Sigmoid colon (tissue), 7 donors: ENCODE measurements around the gene PDE1C. TPM values are rescaled to one million over a fixed set of nuclear protein-coding genes. Genes with fewer than 3 reads are reported as not detected.

Experiments used
- DNase-seq: peaks from one replicate; pipeline ENCODE4 v3.0.0-alpha.2; 2019
- H3K27ac ChIP-seq, 4 donors: fragments of 200-600 bp; sonication (generic); one replicate each; pipeline ENCODE4 v1.5.1; 2016 to 2019; ENCODE audit warnings: mild to moderate bottlenecking in 1 of 4
- H3K27me3 ChIP-seq, 3 donors: fragments of 200-600 bp; sonication (generic); one replicate each; pipeline ENCODE4 v1.5.1; 2019; ENCODE audit warnings: mild to moderate bottlenecking in 1 of 3
- H3K36me3 ChIP-seq, 4 donors: fragments of 200-600 bp; sonication (generic); one replicate each; pipeline ENCODE4 v1.5.1; 2016 to 2019
- H3K4me1 ChIP-seq, 4 donors: fragments of 200-600 bp; sonication (generic); one replicate each; pipeline ENCODE4 v1.5.1; 2017 to 2019
- H3K4me3 ChIP-seq, 4 donors: fragments of 200-600 bp; sonication (generic); one replicate each; pipeline ENCODE4 v1.5.1; 2017 to 2019; ENCODE audit warnings: mild to moderate bottlenecking in 2 of 4, moderate library complexity in 1 of 4
- H3K9me3 ChIP-seq, 4 donors: fragments of 200-600 bp in 3 of 4; sonication (generic) in 3 of 4; one replicate each; pipeline versions ENCODE4 v1.5.1 to v1.6.1; 2013 to 2019
- EP300 ChIP-seq, 4 donors: sonication (generic); formaldehyde crosslinking; IDR thresholded peaks; one replicate each; pipeline ENCODE4 v1.6.1; 2017; ENCODE audit warnings: antibody characterized with exemption in 4 of 4
- POLR2A ChIP-seq, 2 donors: fragments of 450-650 bp; IDR thresholded peaks; one replicate each; pipeline ENCODE4 v1.6.1; 2016; ENCODE audit warnings: antibody characterized with exemption in 2 of 2, mild to moderate bottlenecking in 2 of 2, moderate library complexity in 2 of 2
- POLR2AphosphoS5 ChIP-seq, 4 donors: sonication (generic); formaldehyde crosslinking; IDR thresholded peaks; one replicate each; pipeline ENCODE4 v1.6.1; 2017; ENCODE audit warnings: antibody characterized with exemption in 4 of 4
- WGBS, 2 donors: extraction: QIAGEN DNeasy Blood & Tissue Kit; methylation state at CpG; one replicate each; pipeline ENCODE4 v1.1.7; 2013; 5-methylcytosine and 5-hydroxymethylcytosine counted together
- intact Hi-C: fragments of 100-400 bp; cut with DNase I; formaldehyde crosslinking; loops from one replicate; pipeline ENCODE4 v1.15.1; 2023
- polyA plus RNA-seq, 3 donors: library from polyadenylated mRNA; stranded (reverse); fragments of 200-250 nt; gene quantifications; one replicate each; pipeline ENCODE4 v1.2.3, GENCODE V29; 2013
- total RNA-seq, 4 donors: library from RNA; depleted of rRNA; stranded (reverse); fragments of >200 nt; gene quantifications; one replicate each; pipeline ENCODE4 v1.1.0, GENCODE V29; 2016
- TF ChIP-seq, protein P1 (sequence below), 4 experiments: fragments of 450-650 bp in 3 of 4; fragments of 200-600 bp in 1 of 4; IDR thresholded peaks; one replicate each; pipeline ENCODE4 v1.5.1; 2016 to 2019; ENCODE audit warnings: antibody characterized with exemption in 4 of 4, mild to moderate bottlenecking in 3 of 4, moderate library complexity in 2 of 4
- donor health status: healthy with polysubstance abuse.
- donor health status: Bipolar disorder and iron deficiency.
- donor health status: healthy.

The PDE1C gene
- total and polyA plus RNA-seq, 7 donors = under 0.01 to 19.4 (median 5.9) TPM

- Histone ChIP-seq H3K36me3 (no peaks in the 10 kb centered on the region), H3K27me3 (no peaks in the 10 kb centered on the region), H3K27ac (no peak overlapping the region), H3K4me1 (no peaks in the 10 kb centered on the region), H3K9me3 (peaks cover 0 to 9% (median 6%) of the 10 kb centered on the region in 4 donors), H3K4me3 (no peak overlapping the region)
- no peak for TF ChIP-seq POLR2A (IDR thresholded peaks at IDR 0.05)
- TF ChIP-seq, protein P1, sequence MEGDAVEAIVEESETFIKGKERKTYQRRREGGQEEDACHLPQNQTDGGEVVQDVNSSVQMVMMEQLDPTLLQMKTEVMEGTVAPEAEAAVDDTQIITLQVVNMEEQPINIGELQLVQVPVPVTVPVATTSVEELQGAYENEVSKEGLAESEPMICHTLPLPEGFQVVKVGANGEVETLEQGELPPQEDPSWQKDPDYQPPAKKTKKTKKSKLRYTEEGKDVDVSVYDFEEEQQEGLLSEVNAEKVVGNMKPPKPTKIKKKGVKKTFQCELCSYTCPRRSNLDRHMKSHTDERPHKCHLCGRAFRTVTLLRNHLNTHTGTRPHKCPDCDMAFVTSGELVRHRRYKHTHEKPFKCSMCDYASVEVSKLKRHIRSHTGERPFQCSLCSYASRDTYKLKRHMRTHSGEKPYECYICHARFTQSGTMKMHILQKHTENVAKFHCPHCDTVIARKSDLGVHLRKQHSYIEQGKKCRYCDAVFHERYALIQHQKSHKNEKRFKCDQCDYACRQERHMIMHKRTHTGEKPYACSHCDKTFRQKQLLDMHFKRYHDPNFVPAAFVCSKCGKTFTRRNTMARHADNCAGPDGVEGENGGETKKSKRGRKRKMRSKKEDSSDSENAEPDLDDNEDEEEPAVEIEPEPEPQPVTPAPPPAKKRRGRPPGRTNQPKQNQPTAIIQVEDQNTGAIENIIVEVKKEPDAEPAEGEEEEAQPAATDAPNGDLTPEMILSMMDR (IDR thresholded peaks at IDR 0.05) = no peak
- TF ChIP-seq POLR2AphosphoS5 (IDR thresholded peaks at IDR 0.05) = no peak
- TF ChIP-seq EP300 (IDR thresholded peaks at IDR 0.05) = no peak
- intact Hi-C loops = no loop called here
- DNase-seq = no peak
- WGBS, 2 donors = 56 to 83% methylated on average over 1 of the region's 1 CpG
These were observed 45.6 kb upstream of the PDE1C start for GRCh38 chr7:32115831-32116230.

DNA sequence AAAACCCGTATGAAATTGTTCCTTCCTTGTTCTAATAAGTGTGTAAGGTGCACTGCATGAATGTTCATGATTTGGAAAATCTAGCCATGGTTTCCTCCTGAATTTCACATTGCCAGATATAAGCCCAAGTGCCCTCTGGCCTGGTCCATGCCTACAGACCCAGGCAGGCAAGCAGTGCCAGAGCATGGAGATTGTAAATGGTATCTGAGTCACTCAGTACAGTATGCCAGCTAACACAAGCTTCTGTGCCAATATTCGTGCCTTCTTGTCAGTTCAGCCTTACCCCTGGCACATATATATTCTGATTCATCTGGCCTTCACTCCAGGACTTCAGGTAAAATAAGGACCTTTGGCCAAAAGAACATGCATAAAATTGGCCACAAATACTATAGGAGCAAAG lies 38.4 kb upstream of the PDE1C start:
- TF ChIP-seq POLR2AphosphoS5 (IDR thresholded peaks at IDR 0.05) (no peak), POLR2A (IDR thresholded peaks at IDR 0.05) (no peak), EP300 (IDR thresholded peaks at IDR 0.05) (no peak)
- TF ChIP-seq, protein P1 (IDR thresholded peaks at IDR 0.05) = no peak
- DNase-seq = no peak
- intact Hi-C loops = no loop called here
- H3K9me3 ChIP-seq = peaks cover 3 to 9% (median 5%) of the 10 kb centered on the region in 4 donors
- no peak overlapping the region for H3K4me3 ChIP-seq
- 70 to 89% methylated on average over 2 of the region's 2 CpGs for WGBS, 2 donors
- no peaks in the 10 kb centered on the region for H3K4me1 ChIP-seq
- no peaks in the 10 kb centered on the region for H3K36me3 ChIP-seq
- H3K27me3 ChIP-seq = no peaks in the 10 kb centered on the region
- no peak overlapping the region for H3K27ac ChIP-seq

GRCh38 chr7:32104766-32105165 lies 34.6 kb upstream of the PDE1C start:
- Histone ChIP-seq H3K4me1 (peaks cover 0 to 8% (median 7%) of the 10 kb centered on the region in 4 donors), H3K27ac (no peak overlapping the region), H3K27me3 (no peaks in the 10 kb centered on the region), H3K4me3 (no peak overlapping the region), H3K36me3 (no peaks in the 10 kb centered on the region), H3K9me3 (no peaks in the 10 kb centered on the region)
- DNase-seq = no peak
- 71 to 87% methylated on average over 2 of the region's 2 CpGs for WGBS, 2 donors
- intact Hi-C loops = no loop called here
- TF ChIP-seq POLR2AphosphoS5 (IDR thresholded peaks at IDR 0.05) = no peak
- TF ChIP-seq, protein P1 (IDR thresholded peaks at IDR 0.05) = no peak
- no peak for TF ChIP-seq POLR2A (IDR thresholded peaks at IDR 0.05)
- TF ChIP-seq EP300 (IDR thresholded peaks at IDR 0.05) = no peak

DNA sequence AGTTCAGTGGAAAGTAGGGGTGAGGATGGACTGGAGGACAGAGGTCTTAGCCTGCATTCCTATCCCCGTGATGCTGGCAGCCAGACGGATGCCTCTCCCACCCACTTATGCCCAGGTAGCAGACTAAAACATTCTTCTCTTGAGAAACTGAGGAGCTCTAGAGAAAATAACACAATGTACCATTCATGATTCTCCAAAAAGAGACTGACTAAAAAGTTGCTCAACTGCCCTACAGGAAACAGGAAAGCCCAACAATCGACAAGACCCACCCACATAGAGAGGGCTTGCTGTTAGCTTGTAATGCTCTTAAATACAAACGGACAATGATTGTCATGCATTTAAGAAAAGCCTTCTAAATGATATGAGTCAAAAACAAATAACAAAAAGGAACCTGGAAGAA lies 33.2 kb upstream of the PDE1C start:
- intact Hi-C loops = no loop called here
- DNase-seq = no peak
- TF ChIP-seq, protein P1 (IDR thresholded peaks at IDR 0.05) = no peak
- TF ChIP-seq EP300 (IDR thresholded peaks at IDR 0.05) (no peak), POLR2AphosphoS5 (IDR thresholded peaks at IDR 0.05) (no peak), POLR2A (IDR thresholded peaks at IDR 0.05) (no peak)
- Histone ChIP-seq H3K27me3 (no peaks in the 10 kb centered on the region), H3K4me3 (no peak overlapping the region), H3K36me3 (no peaks in the 10 kb centered on the region), H3K9me3 (no peaks in the 10 kb centered on the region), H3K27ac (no peak overlapping the region), H3K4me1 (peaks cover 0 to 8% (median 7%) of the 10 kb centered on the region in 4 donors)
- 76 to 80% methylated on average over 4 of the region's 4 CpGs for WGBS, 2 donors

- intact Hi-C loops = no loop called here
- H3K4me1 ChIP-seq = peaks cover 0 to 8% (median 7%) of the 10 kb centered on the region in 4 donors
- no peaks in the 10 kb centered on the region for H3K36me3 ChIP-seq
- H3K9me3 ChIP-seq = no peaks in the 10 kb centered on the region
- TF ChIP-seq POLR2AphosphoS5 (IDR thresholded peaks at IDR 0.05) = no peak
- TF ChIP-seq POLR2A (IDR thresholded peaks at IDR 0.05) = no peak
- TF ChIP-seq, protein P1 (IDR thresholded peaks at IDR 0.05) = no peak
- no peak for TF ChIP-seq EP300 (IDR thresholded peaks at IDR 0.05)
- no peaks in the 10 kb centered on the region for H3K27me3 ChIP-seq
- no peak overlapping the region for H3K27ac ChIP-seq
- no peak overlapping the region for H3K4me3 ChIP-seq
- 13 to 62% methylated on average over 1 of the region's 1 CpG for WGBS, 2 donors
- no peak for DNase-seq
These were observed 32.2 kb upstream of the PDE1C start for GRCh38 chr7:32102432-32102873.
